Measurements from ENCODE around the gene SLC35D1. TPM values are rescaled to one million over a fixed set of nuclear protein-coding genes. Genes with fewer than 3 reads are reported as not detected.

SLC35D1 gene
- total RNA-seq, 4 donors from 2014 or later = 6.7 to 9.3 (median 8.1) TPM

- no peak overlapping the region for H3K4me3 ChIP-seq
- H3K27me3 ChIP-seq = no peaks in the 10 kb centered on the region
- TF ChIP-seq POLR2A (IDR thresholded peaks at IDR 0.05) = no peak
- no peak for TF ChIP-seq CTCF (IDR thresholded peaks at IDR 0.05 in 4 of 5, conservative IDR thresholded peaks at IDR 0.05 in 1 of 5)
- in situ Hi-C loops (cut with MboI; ENCODE audit: low sequenced_read_pairs in 4 of 4) (no loop called here), intact Hi-C loops (cut with DNase I; ENCODE audit: low total_unique reads) (no loop called here)
- DNase-seq (no peak), ATAC-seq (peak; percentile 77 to 82)
- H3K9me3 ChIP-seq = no peaks in the 10 kb centered on the region
- H3K36me3 ChIP-seq = peaks cover 0 to 21% of the 10 kb centered on the region in 2 donors
- peak overlapping the region; percentile 29 to 55 (median 48) for H3K27ac ChIP-seq
- peaks cover 19% of the 10 kb centered on the region in 2 donors for H3K4me1 ChIP-seq
These were observed 22.7 kb downstream of the SLC35D1 start for GRCh38 chr1:67031121-67031858.

GRCh38 chr1:67029472-67029871, 24.5 kb downstream of the SLC35D1 start:
- H3K27me3 ChIP-seq = no peaks in the 10 kb centered on the region
- no peaks in the 10 kb centered on the region for H3K9me3 ChIP-seq
- H3K36me3 ChIP-seq = peaks cover 0 to 13% of the 10 kb centered on the region in 2 donors
- H3K4me1 ChIP-seq = peaks cover 19% of the 10 kb centered on the region in 2 donors
- in situ Hi-C loops (cut with MboI; ENCODE audit: low sequenced_read_pairs in 4 of 4) (no loop called here), intact Hi-C loops (cut with DNase I; ENCODE audit: low total_unique reads) (no loop called here)
- DNase-seq = no peak
- TF ChIP-seq CTCF (IDR thresholded peaks at IDR 0.05 in 4 of 5, conservative IDR thresholded peaks at IDR 0.05 in 1 of 5) (no peak), POLR2A (IDR thresholded peaks at IDR 0.05) (no peak)
- no peak overlapping the region for H3K27ac ChIP-seq
- no peak overlapping the region for H3K4me3 ChIP-seq
- no peak for ATAC-seq

- ATAC-seq = no peak
- H3K9me3 ChIP-seq = no peaks in the 10 kb centered on the region
- intact Hi-C loops (cut with DNase I; ENCODE audit: low total_unique reads) (no loop called here), in situ Hi-C loops (cut with MboI; ENCODE audit: low sequenced_read_pairs in 4 of 4) (no loop called here)
- no peak overlapping the region for H3K4me3 ChIP-seq
- H3K27ac ChIP-seq = no peak overlapping the region
- peaks cover 0 to 27% of the 10 kb centered on the region in 2 donors for H3K36me3 ChIP-seq
- DNase-seq = no peak
- H3K4me1 ChIP-seq = peaks cover 0 to 3% of the 10 kb centered on the region in 2 donors
- no peaks in the 10 kb centered on the region for H3K27me3 ChIP-seq
- TF ChIP-seq POLR2A (IDR thresholded peaks at IDR 0.05) (no peak), CTCF (IDR thresholded peaks at IDR 0.05 in 4 of 5, conservative IDR thresholded peaks at IDR 0.05 in 1 of 5) (no peak)
These were observed 33.2 kb downstream of the SLC35D1 start for GRCh38 chr1:67020765-67021164.

- Histone ChIP-seq H3K36me3 (peaks cover 0 to 27% of the 10 kb centered on the region in 2 donors), H3K27ac (peak overlapping the region in 2 of 4 donors; percentile 4 to 7)
- ATAC-seq = no peak
These were observed 33.6 kb downstream of the SLC35D1 start for GRCh38 chr1:67020304-67020703.

More at GRCh38 chr1:67020304-67020703, 33.6 kb downstream of the SLC35D1 start:
- intact Hi-C loops (cut with DNase I; ENCODE audit: low total_unique reads) (no loop called here), in situ Hi-C loops (cut with MboI; ENCODE audit: low sequenced_read_pairs in 4 of 4) (no loop called here)
- H3K9me3 ChIP-seq = no peaks in the 10 kb centered on the region
- DNase-seq = no peak
- TF ChIP-seq CTCF (IDR thresholded peaks at IDR 0.05 in 4 of 5, conservative IDR thresholded peaks at IDR 0.05 in 1 of 5) (no peak), POLR2A (IDR thresholded peaks at IDR 0.05) (no peak)
- H3K27me3 ChIP-seq = no peaks in the 10 kb centered on the region
- peaks cover 0 to 3% of the 10 kb centered on the region in 2 donors for H3K4me1 ChIP-seq
- H3K4me3 ChIP-seq = no peak overlapping the region

Measured in gastrocnemius medialis (tissue), 4 donors.